Measurements from ENCODE around the gene PELI2.

GRCh38 chr14:56088941-56089340 lies 29.3 kb upstream of the PELI2 start:
- TF ChIP-seq POU6F1 (CRISPR knock-in tag; IDR thresholded peaks at IDR 0.05; ENCODE audit: borderline replicate concordance, low read depth): no peak
- no peak for TF ChIP-seq PPARA (CRISPR knock-in tag; IDR thresholded peaks at IDR 0.05; ENCODE audit: borderline replicate concordance)
- no peak for TF ChIP-seq CREB5 (CRISPR knock-in tag; IDR thresholded peaks at IDR 0.05; ENCODE audit: low read depth)

Data from SK-N-SH treated with all-trans-retinoic acid at 6 μM for 48 hours (cell line).